PC-9 (cell line): ENCODE data around the gene LHFPL2. TPM values are rescaled to one million over a fixed set of nuclear protein-coding genes. Genes with fewer than 3 reads are reported as not detected.

ENCODE experiments used
- BruUV-seq: library from RNA; stranded (reverse); fragments of 400-500 nt; replicated peaks from 2 replicates; lab custom pipeline; 2021; lab: Mats Ljungman, UMichigan
- CTCF ChIA-PET: fragments of 300-600 bp; sonication (Branson Sonifier 250); formaldehyde crosslinking; loops from one replicate; lab custom pipeline; 2022; ENCODE audit warnings: antibody characterized with exemption; lab: Charles Lee
- POLR2A ChIA-PET: fragments of 300-600 bp; sonication (Branson Sonifier 250); formaldehyde crosslinking; loops from one replicate; lab custom pipeline; 2022; ENCODE audit warnings: antibody characterized with exemption; ENCODE audit not compliant: unreplicated experiment; lab: Charles Lee
- DNase-seq, 2 experiments: peaks; one replicate each; pipeline versions ENCODE4 v3.0.0 to v3.0.0-alpha.2; 2015 to 2022; ENCODE audit warnings: mixed read lengths in 1 of 2
- H2AFZ ChIP-seq: fragments of 200-600 bp; sonication (generic); 2 replicates; pipeline ENCODE4 v1.8.1; 2017; ENCODE audit warnings: antibody characterized with exemption
- H3F3A ChIP-seq: fragments of 200-600 bp; sonication (generic); 2 replicates; pipeline ENCODE4 v1.8.1; 2017; ENCODE audit warnings: antibody characterized with exemption, mild to moderate bottlenecking, low read depth; ENCODE audit not compliant: insufficient read depth
- H3K27ac ChIP-seq: fragments of 200-600 bp; sonication (generic); 2 replicates; pipeline ENCODE4 v1.6.1; 2016; ENCODE audit warnings: mixed run types
- H3K27me3 ChIP-seq: fragments of 200-600 bp; sonication (generic); 2 replicates; pipeline ENCODE4 v1.6.1; 2016; ENCODE audit warnings: low read depth, mixed run types; ENCODE audit not compliant: insufficient read depth
- H3K36me3 ChIP-seq: fragments of 200-600 bp; sonication (generic); 2 replicates; pipeline ENCODE4 v1.6.1; 2016; ENCODE audit warnings: low read depth, mixed run types
- H3K4me1 ChIP-seq: fragments of 200-600 bp; sonication (generic); replicated peaks from 2 replicates; pipeline ENCODE4 v1.6.1; 2016; ENCODE audit warnings: mixed run types; ENCODE audit not compliant: insufficient read depth
- H3K4me2 ChIP-seq: fragments of 200-600 bp; sonication (generic); 2 replicates; pipeline ENCODE4 v1.6.1; 2017; ENCODE audit warnings: mixed run types
- H3K4me3 ChIP-seq: fragments of 200-600 bp; sonication (generic); 2 replicates; pipeline ENCODE4 v1.6.1; 2016; ENCODE audit warnings: mixed run types
- H3K79me2 ChIP-seq: fragments of 200-600 bp; sonication (generic); 2 replicates; pipeline ENCODE4 v1.6.1; 2017; ENCODE audit warnings: low read depth, mixed run types
- H3K9me2 ChIP-seq: fragments of 200-600 bp; sonication (generic); 2 replicates; pipeline ENCODE4 v1.8.1; 2017; ENCODE audit warnings: mild to moderate bottlenecking; ENCODE audit not compliant: insufficient read depth
- H3K9me3 ChIP-seq: fragments of 200-600 bp; sonication (generic); 2 replicates; pipeline ENCODE4 v1.8.1; 2016; ENCODE audit warnings: low read depth; ENCODE audit not compliant: insufficient read depth
- H4K20me1 ChIP-seq: fragments of 200-600 bp; sonication (generic); 2 replicates; pipeline ENCODE4 v1.8.1; 2017; ENCODE audit not compliant: insufficient read depth
- EZH2 ChIP-seq: fragments of 200-600 bp; sonication (generic); IDR thresholded peaks from 2 replicates; pipeline ENCODE4 v1.8.0; 2017; ENCODE audit warnings: antibody characterized with exemption, low read depth
- intact Hi-C: fragments of 100-400 bp; cut with micrococcal nuclease; formaldehyde crosslinking; loops from one replicate; pipeline ENCODE4 v1.10.0; 2022; ENCODE audit not compliant: unreplicated experiment
- total RNA-seq: library from RNA; stranded (reverse); gene quantifications from 2 replicates; pipeline ENCODE4 v1.2.3, GENCODE V29; 2021
- TF ChIP-seq, protein P1 (sequence below): fragments of 200-600 bp; sonication (generic); conservative IDR thresholded peaks from 2 replicates; pipeline ENCODE4 v1.6.1; 2017; ENCODE audit warnings: mixed run types, antibody characterized with exemption, mild to moderate bottlenecking, moderate library complexity

The LHFPL2 gene
- total RNA-seq, 1 experiment from 2014 or later: 10.1 TPM

DNA sequence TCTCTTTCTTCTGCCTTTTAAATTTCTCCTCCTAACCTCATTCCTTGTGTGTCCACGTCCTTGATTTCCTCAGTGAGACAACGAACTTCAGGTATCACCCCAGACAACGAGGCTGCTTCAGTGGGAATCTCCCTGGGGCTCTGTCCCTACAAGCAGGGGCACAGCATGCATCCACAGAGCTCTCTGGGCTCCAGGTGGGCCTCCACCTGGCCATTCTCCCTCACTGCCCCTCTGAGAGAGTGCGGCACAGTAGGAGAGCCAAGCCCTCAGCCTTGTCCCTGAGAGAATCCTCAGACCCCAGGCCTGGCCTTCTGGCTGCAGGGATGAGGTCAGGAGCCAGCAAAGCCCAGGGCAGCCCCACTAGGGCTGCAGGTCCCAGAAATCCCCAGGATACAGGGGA lies 105.3 kb downstream of the LHFPL2 start:
- Histone ChIP-seq H2AFZ (no peak overlapping the region), H3K4me3 (no peak overlapping the region), H3K4me2 (no peak overlapping the region), H3K27ac (no peak overlapping the region), H3K27me3 (no peaks in the 10 kb centered on the region), H3K9me3 (no peaks in the 10 kb centered on the region), H3K79me2 (no peaks in the 10 kb centered on the region), H3K9me2 (no peaks in the 10 kb centered on the region), H3K36me3 (no peaks in the 10 kb centered on the region), H3K4me1 (no peaks in the 10 kb centered on the region), H3F3A (no peaks in the 10 kb centered on the region), H4K20me1 (no peaks in the 10 kb centered on the region)
- POLR2A ChIA-PET: no interaction called here
- CTCF ChIA-PET: no interaction called here
- intact Hi-C loops: no loop called here
- no peak for DNase-seq
- TF ChIP-seq, protein P1, sequence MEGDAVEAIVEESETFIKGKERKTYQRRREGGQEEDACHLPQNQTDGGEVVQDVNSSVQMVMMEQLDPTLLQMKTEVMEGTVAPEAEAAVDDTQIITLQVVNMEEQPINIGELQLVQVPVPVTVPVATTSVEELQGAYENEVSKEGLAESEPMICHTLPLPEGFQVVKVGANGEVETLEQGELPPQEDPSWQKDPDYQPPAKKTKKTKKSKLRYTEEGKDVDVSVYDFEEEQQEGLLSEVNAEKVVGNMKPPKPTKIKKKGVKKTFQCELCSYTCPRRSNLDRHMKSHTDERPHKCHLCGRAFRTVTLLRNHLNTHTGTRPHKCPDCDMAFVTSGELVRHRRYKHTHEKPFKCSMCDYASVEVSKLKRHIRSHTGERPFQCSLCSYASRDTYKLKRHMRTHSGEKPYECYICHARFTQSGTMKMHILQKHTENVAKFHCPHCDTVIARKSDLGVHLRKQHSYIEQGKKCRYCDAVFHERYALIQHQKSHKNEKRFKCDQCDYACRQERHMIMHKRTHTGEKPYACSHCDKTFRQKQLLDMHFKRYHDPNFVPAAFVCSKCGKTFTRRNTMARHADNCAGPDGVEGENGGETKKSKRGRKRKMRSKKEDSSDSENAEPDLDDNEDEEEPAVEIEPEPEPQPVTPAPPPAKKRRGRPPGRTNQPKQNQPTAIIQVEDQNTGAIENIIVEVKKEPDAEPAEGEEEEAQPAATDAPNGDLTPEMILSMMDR: no peak
- no peak for TF ChIP-seq EZH2
- BruUV-seq: no TSS peak

- no peak overlapping the region for H3K4me2 ChIP-seq
- H4K20me1 ChIP-seq: no peaks in the 10 kb centered on the region
- BruUV-seq: no TSS peak
- no peaks in the 10 kb centered on the region for H3K27me3 ChIP-seq
- ChIA-PET CTCF (interaction anchor here (0.6 kb wide), 1 partner anchor 356 kb away, joined by 3 read pairs; no protein-coding TSS in a partner anchor), POLR2A (no interaction called here)
- no peaks in the 10 kb centered on the region for H3K4me1 ChIP-seq
- no peaks in the 10 kb centered on the region for H3K79me2 ChIP-seq
- no peak overlapping the region for H3K4me3 ChIP-seq
- TF ChIP-seq, protein P1: no peak
- no peak for TF ChIP-seq EZH2
- H3F3A ChIP-seq: no peaks in the 10 kb centered on the region
- H3K36me3 ChIP-seq: no peaks in the 10 kb centered on the region
- H2AFZ ChIP-seq: no peak overlapping the region
- no peak overlapping the region for H3K27ac ChIP-seq
- intact Hi-C loops: no loop called here
- no peaks in the 10 kb centered on the region for H3K9me3 ChIP-seq
- H3K9me2 ChIP-seq: no peaks in the 10 kb centered on the region
- no peak for DNase-seq
These were observed 106.2 kb downstream of the LHFPL2 start for GRCh38 chr5:78542321-78542840.

- no peak overlapping the region for H2AFZ ChIP-seq
- H3K4me3 ChIP-seq: no peak overlapping the region
- ChIA-PET CTCF (no interaction called here), POLR2A (no interaction called here)
- H3K9me3 ChIP-seq: no peaks in the 10 kb centered on the region
- H3K4me2 ChIP-seq: no peak overlapping the region
- intact Hi-C loops: no loop called here
- H3K79me2 ChIP-seq: no peaks in the 10 kb centered on the region
- no peak for DNase-seq
- H3K9me2 ChIP-seq: no peaks in the 10 kb centered on the region
- no peaks in the 10 kb centered on the region for H3K36me3 ChIP-seq
- no peak overlapping the region for H3K27ac ChIP-seq
- H3F3A ChIP-seq: no peaks in the 10 kb centered on the region
- no TSS peak for BruUV-seq
- TF ChIP-seq, protein P1: no peak
- TF ChIP-seq EZH2: no peak
- no peaks in the 10 kb centered on the region for H3K4me1 ChIP-seq
- no peaks in the 10 kb centered on the region for H4K20me1 ChIP-seq
- no peaks in the 10 kb centered on the region for H3K27me3 ChIP-seq
These were observed 107.4 kb downstream of the LHFPL2 start for GRCh38 chr5:78541086-78541654.
